RPMI7951 (cell line): ENCODE results near the gene TMF1. TPM values are rescaled to one million over a fixed set of nuclear protein-coding genes. Genes with fewer than 3 reads are reported as not detected.

Experiments used
- DNase-seq: peaks from one replicate; pipeline ENCODE4 v3.0.0-alpha.2; 2012; ENCODE audit warnings: low read depth
- total RNA-seq: library from RNA; depleted of rRNA; stranded (reverse); fragments of >200 nt; shearing (Covaris generic); gene quantifications from 2 replicates; pipeline ENCODE4 v1.2.3, GENCODE V29; 2014; rRNA removed

Gene TMF1
- total RNA-seq: 22.7 and 27.3 TPM in 2 replicates

DNA sequence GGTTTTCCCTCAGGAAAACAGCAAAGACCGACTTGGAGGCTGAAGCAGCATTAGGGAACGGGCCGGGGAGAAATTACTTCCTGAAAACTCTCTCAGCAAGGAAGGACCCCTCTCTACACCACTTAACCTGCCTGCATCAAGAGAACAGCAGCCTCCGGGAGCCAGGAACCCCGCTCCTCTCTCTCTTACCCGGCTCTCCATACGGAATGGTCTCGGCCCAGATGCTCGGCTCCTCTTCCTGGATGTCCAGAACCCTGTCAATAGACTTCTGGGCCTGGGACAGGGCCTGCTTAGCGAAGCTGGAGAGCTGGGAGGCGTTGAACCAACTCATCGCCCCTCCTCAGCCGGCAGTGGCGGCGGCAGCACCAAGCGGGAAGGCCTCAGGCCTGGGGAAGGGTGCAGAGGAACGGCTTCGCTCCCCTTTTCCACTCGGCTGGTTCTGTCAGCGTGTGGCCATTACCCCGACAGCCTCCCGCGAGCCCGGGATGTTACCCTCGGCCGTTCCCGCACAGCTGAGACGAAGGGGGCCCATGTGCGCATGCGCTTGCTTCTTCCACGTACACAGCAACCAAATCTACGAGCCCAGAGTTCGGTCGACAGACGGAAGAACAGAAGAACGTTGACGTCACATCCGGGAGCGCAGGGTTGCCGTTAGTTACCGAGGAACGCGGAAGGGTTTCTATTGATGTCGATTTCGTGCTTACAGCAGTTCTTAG, at the start of gene TMF1:
Gene TMF1 (minus strand): TSS at position 578 of the 716 bp plus-strand sequence. CDS start 247 bp downstream, at position 331.
- peak; percentile 98 for DNase-seq

DNA sequence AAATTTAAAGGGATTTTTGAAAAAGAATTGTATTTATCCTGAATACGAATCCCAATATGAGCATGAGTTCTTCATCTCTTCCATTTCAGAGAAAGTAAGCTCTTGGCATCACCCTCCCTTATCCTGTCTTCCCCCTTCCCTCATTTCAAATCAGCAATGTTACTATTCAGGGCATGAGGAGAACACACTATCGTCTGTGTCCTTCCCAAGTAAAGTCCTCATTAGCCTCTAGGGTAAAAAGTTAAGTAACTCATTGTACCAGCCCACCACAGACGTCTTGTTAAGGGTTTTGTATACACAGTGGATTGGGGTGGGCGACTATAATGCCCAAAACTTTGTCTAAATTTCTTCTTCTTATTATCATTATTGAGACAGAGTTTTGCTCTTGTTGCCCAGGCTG, 47.4 kb upstream of the TMF1 start:
- no peak for DNase-seq

- no peak for DNase-seq
Observed at GRCh38 chr3:69097407-69098086, 45.4 kb upstream of the TMF1 start.

- no peak for DNase-seq
Observed at GRCh38 chr3:69096299-69096698, 44.2 kb upstream of the TMF1 start.

DNA sequence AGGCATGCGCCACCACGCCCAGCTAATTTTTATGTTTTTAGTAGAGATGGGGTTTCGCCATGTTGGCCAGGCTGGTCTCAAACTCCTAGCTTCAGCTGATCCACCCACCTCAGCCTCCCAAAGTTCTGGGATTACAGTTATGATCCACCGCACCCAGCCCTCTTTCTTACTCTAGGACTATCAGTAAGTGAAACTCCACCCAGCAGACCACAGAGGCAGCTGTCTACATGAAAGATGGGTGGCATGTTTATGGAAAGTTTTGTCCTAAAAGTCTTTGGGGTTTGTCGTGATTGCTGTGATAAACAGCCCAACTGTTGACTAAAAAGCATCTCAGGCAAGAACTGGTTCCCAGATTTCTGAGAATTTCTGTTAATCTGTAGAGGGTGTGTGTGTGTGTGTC, 43.5 kb upstream of the TMF1 start:
- DNase-seq: no peak

GRCh38 chr3:69094467-69095205, 42.5 kb upstream of the TMF1 start:
- peak; percentile 82 for DNase-seq

- DNase-seq: no peak
Observed at GRCh38 chr3:69092030-69092516, 39.9 kb upstream of the TMF1 start.

DNA sequence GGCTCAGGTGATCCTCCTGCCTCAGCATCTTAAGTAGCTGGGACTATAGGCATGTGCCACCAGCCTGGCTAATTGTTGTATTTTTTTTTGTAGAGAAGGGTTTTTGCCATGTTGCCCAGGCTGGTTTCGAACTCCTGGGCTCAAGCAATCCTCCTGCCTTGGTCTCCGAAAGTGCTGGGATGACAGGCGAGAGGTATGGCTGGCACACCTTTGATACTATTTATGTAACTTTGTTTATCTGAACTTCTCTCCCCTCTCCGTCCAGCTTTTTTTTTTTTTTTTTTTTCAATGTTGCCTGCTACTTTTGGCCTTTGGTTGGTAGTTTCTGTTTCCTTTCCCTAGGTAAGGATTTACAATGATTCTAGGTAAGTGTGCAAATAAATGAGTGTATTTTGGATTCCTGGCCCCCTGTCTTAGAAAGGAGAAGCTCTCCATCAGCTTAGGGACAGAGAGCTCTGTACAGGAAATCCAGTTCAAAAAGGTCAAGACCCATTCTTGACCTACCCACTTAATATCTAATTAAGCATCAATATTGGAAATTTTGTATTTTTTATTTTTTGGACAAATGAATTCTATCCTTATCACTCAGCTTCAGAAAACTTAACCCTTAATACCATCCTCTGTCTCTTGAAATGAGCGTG, 39.4 kb upstream of the TMF1 start:
- no peak for DNase-seq

DNA sequence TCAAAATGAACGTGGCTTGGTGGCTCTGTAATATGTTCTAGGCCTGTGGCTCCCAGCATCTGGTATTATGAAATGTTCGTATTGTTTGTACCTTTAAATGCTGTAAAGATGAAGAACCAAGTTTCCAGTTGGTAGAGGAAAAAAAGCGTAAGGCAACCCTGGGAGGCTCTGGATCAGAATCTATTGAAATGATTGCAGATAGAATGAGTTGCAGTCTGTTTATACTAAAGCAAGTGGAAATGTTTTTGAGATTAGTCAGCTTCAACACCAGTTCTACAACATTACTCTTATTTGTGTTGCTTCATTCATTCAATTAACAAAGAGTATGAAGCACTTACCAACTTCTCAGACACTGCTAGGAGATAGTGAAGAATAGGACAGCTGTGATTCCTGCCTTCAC, 37.9 kb upstream of the TMF1 start:
- peak; percentile 63 for DNase-seq

DNA sequence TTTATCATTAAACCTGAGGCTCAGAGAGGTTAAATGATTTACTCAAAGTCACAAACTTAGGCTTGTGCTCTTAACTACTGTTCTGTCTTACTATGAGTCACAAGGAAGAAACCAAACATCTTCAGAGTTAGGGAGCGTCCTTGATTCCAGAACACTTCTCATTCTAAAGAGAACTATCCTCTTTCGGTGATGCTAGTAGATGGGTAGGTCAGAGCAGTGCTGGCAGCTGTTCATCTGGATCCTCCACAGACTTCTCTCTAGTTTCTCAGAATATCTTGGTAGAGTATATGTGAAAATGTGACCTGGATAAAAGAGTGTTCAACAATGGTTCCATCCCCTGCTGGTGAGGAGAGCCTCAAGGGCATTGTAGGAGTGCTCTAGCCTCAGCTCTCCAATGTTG, 35.9 kb upstream of the TMF1 start:
- DNase-seq: peak; percentile 69

DNA sequence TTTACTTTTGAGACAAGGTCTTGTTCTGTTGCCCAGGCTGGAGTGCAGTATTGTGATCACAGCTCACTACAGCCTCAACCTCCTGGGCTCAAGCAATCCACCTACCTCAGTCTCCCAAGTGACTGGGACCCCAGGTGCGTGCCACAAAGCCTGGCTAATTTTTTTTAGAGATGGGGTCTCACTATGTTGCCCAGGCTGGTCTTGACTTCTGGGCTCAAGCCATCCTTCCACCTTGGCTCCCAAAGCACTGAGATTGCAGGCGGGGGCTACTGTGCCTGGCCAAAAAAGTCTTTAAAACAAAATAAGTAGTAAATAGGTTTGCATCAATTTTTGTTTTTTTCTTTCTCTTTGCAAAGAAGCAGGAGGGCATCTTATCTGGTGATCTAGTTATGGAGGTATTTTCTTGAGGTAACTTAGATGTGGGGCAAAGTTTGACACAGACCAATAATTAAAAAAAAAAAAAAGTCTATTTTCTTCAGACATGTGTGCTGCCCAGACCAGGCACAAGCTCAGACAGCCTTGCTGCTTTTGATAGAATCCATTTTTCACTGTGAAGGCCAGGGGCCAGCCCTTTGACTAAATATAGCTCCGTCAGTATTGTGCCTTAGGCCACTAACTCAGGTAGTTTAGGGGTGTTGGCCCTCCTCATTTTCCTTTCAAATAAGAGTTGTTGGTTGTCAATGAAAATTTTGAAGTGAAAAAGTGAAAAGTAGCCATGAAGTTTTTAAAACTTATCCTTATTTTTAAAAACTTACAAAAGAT, 35.1 kb upstream of the TMF1 start:
- no peak for DNase-seq

DNA sequence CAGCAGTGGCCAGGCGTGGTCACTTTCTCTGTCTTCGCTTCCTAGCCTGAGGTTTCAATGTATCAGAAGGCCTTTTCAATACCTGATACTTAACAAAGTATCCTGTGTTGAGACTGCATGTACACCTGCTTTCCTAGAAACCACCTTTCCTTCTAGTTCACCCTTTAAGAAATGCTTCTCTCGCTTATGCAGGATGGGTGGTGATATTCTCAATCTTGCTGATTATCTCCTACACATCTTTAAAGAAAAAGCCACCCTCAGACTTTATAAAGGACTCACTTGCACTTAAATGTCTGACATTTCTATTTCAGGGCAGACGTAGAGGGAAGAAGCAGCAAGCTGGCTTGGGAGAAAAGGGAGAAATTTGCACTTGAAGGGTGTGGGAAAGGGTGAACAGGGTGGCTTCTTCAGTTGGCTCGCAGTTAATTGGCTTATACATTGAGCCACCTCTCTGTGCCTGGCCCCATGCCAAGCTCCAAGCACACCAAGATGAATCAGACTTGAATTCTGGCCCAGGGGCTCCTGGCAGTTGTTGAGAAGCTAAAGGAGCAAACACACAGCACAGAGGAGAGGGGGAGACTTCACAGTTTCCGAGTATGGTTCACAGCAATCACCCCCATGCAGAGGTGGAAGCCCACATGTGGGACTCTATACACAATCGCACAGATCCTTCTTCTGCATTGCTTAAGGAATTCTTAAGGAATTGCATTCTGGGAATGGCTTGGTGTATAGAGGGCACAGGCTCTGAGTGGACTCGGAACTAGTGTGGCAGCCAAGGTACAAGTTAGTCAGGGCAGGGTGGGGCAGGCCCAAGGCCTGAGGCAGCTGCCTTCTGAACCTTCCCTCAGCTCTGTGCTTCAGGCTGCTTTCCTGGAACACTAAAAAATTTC, 33.9 kb upstream of the TMF1 start:
- DNase-seq: peak; percentile 97

- peak; percentile 30 for DNase-seq
Observed at GRCh38 chr3:69085168-69085832, 33.2 kb upstream of the TMF1 start.

DNA sequence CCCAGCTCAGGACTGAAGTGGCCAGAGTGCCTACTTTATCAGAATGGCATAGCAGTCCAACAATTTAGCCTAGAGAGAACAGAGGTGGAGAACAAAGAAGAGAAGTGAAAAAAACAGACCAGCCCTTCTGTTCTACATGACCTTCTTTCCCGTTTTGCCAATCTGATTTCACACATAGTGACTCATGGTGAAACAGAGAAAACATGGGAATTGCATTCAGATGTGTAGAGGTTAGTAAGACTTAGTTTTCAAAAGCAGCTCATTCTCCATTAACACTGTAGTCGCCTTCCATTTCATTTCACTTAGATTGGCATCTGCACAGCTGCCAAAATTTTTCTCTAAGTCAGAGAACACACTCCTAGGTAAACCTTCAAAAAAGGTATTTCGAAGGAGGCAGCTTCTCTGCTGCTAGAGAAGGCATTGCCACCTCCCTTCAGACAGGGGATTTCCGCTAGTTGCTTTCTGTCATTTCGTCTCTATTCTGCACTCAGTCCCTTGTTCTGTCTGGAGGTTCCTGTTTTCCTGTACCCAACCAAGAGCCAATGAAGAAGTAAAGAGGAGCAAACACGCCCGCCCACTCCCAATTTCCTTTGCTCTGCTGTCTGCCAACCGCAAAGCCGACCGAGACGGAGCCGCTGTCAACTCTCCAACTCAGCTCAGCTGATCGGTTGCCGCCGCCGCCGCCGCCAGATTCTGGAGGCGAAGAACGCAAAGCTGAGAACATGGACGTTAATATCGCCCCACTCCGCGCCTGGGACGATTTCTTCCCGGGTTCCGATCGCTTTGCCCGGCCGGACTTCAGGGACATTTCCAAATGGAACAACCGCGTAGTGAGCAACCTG, 32.4 kb upstream of the TMF1 start, which contains the start of gene ARL6IP5:
Gene ARL6IP5 (plus strand): TSS at position 612 of the 842 bp plus-strand sequence. CDS start 111 bp downstream, at position 723.
- peak; percentile 95 for DNase-seq

DNA sequence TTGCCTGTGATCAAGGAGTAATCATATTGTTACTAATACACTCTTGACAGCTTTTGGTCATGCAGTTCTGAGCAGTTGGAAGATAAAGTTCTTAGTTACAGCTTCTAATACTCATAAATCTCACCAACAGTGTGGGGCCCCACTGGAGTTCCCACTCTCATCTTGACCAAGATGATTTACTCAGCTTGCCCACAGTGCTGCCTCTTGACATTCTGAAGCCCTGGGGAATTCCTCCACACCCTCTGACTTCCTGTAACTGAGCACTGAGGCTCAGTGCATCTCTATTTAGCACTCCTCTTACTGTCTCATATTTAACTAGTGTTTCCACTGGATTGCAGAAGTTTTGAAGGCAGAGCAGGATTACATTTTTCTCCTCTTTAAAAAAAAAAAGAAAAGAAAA, 30.7 kb upstream of the TMF1 start:
- DNase-seq: peak; percentile 84

DNA sequence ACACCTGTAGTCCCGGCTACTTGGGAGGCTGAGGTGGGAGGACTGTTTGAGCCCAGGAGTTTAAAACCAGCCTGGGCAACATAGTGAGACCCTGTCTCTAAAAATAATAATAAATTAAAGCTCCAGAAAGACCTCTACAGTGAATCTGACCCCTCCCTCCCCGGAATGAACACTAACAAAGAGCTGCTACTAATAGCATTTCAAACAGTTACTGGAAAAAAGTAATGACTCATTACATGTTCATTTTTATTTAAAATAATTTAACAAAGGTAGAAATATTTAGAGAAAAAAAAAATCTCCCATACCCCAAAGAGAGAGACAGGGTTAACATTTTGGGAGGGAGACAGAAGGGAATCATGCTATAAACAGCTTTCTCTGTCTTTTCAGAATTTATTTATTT, 30.2 kb upstream of the TMF1 start:
- DNase-seq: no peak

DNA sequence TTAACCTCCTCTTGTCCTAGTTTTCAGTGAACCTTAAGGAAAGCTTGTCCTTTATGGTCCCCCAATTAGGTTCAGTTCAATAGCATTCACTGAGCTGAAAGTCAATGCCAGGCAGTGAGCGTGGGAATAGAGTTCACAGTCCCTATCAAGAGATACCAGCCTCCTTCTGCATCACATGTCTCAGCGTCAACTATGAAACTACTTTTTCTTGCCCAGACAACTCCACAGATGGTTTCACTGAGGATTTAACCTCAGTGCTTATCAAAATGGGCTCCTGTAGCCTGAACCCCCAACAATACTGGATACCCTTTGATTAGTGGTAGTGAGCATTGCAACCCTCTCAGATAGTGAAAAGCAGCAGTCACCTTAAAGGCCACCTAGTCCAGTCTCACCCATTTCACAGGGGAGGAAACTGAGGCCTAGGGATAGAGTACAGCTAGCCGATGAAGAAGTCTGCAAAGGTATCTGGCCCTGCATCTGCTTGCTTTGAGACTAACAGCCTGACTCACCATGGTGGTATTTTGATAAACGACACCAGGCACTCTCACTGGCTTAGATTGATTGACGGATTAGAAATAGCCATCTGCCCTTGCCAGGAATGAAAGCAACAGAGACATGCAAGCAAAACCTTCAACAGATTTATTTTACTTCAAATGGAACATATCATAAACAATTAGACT, 29.6 kb upstream of the TMF1 start:
- DNase-seq: peak; percentile 72
